Activated T-cell treated with anti-CD3 and anti-CD28 coated beads, Interleukin-2, amount 50 U/mL, for 24 hours (primary cell): ENCODE data around the gene SYT9.
"Not testable (repeated sequence)": the region's sequence is repeated elsewhere in the genome, so short reads cannot be mapped to it uniquely, and the experiment has no call there.

Source experiments
- DNase-seq: peaks from one replicate; pipeline ENCODE4 v3.0.0-alpha.2; 2020
- H3K27ac Mint-ChIP-seq: 2 replicates; pipeline ENCODE4 v1.8.0; 2020; ENCODE audit warnings: mild to moderate bottlenecking, mixed read lengths
- H3K27me3 Mint-ChIP-seq: 2 replicates; pipeline ENCODE4 v1.8.0; 2020; ENCODE audit warnings: mixed read lengths
- H3K36me3 Mint-ChIP-seq: 2 replicates; pipeline ENCODE4 v1.8.0; 2020; ENCODE audit warnings: low read depth, mixed read lengths
- H3K4me1 Mint-ChIP-seq: 2 replicates; pipeline ENCODE4 v1.8.0; 2020; ENCODE audit warnings: low read depth, mixed read lengths
- H3K4me3 Mint-ChIP-seq: 2 replicates; pipeline ENCODE4 v1.8.0; 2020; ENCODE audit warnings: mild to moderate bottlenecking, moderate library complexity, mixed read lengths
- H3K9me3 Mint-ChIP-seq: 2 replicates; pipeline ENCODE4 v1.8.0; 2020; ENCODE audit warnings: mixed read lengths

Gene SYT9

DNA sequence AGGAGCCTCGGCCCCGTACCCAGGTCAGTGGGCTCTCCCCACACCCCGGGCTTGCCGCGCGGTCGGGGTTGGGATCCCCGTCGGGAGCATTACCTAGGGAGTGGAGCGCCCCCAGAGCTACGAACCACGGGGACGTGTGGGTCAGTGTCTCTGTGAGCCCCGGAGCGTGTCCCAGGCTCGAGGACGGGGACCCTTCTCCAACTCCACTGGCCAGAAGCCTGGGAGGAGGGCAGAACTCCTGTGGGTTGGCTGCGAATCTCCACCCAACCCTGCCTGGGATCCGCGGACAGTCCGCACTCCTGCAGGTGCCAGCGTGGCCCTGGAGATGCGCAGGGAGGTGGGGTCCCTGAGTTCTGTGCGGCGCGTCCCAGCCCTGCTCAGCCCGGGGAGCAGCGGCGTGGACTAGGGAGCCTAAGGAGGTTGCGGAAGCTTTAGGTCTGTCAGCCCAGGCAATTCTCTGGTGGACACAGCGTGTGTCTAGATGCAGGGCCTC is 262.4 kb downstream of the SYT9 start:
- no peak for DNase-seq
- Mint-ChIP-seq H3K9me3 (no peaks in the 10 kb centered on the region), H3K27ac (no peak overlapping the region), H3K4me3 (peak overlapping the region; percentile 88), H3K27me3 (peaks cover 4% of the 10 kb centered on the region), H3K4me1 (peaks cover 42% of the 10 kb centered on the region), H3K36me3 (peaks cover 3% of the 10 kb centered on the region)

DNA sequence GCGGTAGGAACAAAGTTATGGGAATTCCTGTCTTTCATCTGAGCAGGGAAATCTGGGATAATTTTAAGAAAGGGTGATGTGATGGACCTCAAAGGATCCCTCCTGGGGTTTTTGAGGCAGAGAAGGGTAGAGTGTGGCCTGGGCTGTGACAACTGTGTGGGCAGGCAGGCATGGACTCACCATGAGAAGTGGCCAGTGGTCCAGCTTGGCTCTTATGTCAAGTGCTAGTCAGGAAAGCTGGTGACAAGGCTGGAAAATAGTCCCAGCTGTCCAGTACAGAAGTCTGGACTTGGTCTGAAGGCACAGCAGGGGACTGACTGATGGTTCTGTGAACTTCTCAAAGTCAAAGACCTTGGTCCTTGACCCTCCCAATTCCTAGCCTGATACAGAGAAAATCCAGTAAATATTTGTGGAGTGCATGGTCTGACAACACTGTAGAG is 263.8 kb downstream of the SYT9 start:
- Mint-ChIP-seq H3K27me3 (peaks cover 4% of the 10 kb centered on the region), H3K4me3 (peak overlapping the region; percentile 2), H3K27ac (no peak overlapping the region), H3K4me1 (peaks cover 42% of the 10 kb centered on the region), H3K9me3 (no peaks in the 10 kb centered on the region), H3K36me3 (peaks cover 3% of the 10 kb centered on the region)
- no peak for DNase-seq

DNA sequence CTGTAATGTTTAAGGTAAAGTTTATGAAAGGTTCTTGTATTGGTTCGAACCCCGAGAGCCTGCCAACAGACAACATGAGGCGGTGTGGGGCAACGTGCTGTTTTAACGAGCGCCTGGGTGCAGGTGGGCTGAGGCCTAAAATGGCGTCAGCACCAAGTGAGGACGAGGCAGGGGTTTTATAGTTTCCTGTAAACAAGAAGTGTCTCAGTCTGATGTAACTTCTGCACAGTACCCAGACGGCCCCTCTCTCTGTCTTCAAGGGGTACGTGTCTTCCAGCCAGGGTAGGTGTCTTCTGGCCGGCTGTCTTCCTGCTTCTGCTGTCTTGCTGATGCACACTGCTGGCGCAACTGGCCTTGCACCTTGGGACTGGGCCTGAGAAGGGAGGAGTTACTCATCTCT is 264.8 kb downstream of the SYT9 start:
- Mint-ChIP-seq H3K27ac (no peak overlapping the region), H3K9me3 (no peaks in the 10 kb centered on the region), H3K4me1 (peaks cover 39% of the 10 kb centered on the region), H3K36me3 (peaks cover 3% of the 10 kb centered on the region), H3K27me3 (peaks cover 4% of the 10 kb centered on the region), H3K4me3 (no peak overlapping the region)
- no peak for DNase-seq

DNA sequence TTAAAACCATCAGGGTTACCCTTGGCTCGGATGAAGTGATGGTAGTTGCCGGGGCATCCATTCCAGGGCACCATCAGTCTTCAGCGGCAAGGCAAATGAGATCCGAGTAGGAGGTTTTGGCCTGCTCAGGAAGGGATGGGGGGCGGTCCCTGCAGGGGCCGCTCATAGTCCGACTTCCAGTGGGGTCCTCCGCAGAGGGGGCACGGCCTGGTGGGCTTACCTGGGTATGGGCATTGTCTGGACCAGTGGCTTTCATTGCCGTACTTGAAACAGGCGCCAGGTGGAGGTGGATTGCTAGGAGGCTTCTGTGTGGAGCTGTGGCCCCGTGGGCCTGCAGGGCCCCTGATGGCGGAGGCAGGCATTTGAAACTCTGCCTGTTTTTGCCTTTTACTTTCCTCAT is 266.0 kb downstream of the SYT9 start:
- not testable (repeated sequence) for H3K36me3 Mint-ChIP-seq, H3K9me3 Mint-ChIP-seq, DNase-seq, H3K4me3 Mint-ChIP-seq, H3K27ac Mint-ChIP-seq, H3K27me3 Mint-ChIP-seq
- H3K4me1 Mint-ChIP-seq, result peaks cover 27% of the 10 kb centered on the region
